IMR-90 (cell line): Measurements from ENCODE around the gene MCM3AP. TPM values are rescaled to one million over a fixed set of nuclear protein-coding genes. Genes with fewer than 3 reads are reported as not detected.

Experiments
- ATAC-seq: fragments of 200-7000 bp; cut with Tn5 transposase; 2 replicates; pipeline ENCODE4 v1.9.1; 2020; ENCODE audit warnings: low read depth, mild to moderate bottlenecking, moderate library complexity
- BruUV-seq: library from RNA; stranded (reverse); fragments of 400-500 nt; replicated peaks from 2 replicates; lab custom pipeline; 2021; lab: Mats Ljungman, UMichigan
- CTCF ChIA-PET: fragments of 300-600 bp; formaldehyde crosslinking; extraction: SDS; loops from one replicate; lab custom pipeline; 2021; ENCODE audit warnings: antibody characterized with exemption; lab: Yijun Ruan, JAX
- POLR2A ChIA-PET: fragments of 300-600 bp; sonication (Branson Sonifier 250); formaldehyde crosslinking; loops from one replicate; lab custom pipeline; 2022; ENCODE audit warnings: antibody characterized with exemption; ENCODE audit not compliant: unreplicated experiment; lab: Charles Lee
- DNase-seq: peaks from one replicate; pipeline ENCODE4 v3.0.0; 2013
- H2AFZ ChIP-seq: replicated peaks from 2 replicates; pipeline ENCODE3; 2013; ENCODE audit warnings: low read length, mild to moderate bottlenecking; ENCODE audit not compliant: poor library complexity
- H2AK5ac ChIP-seq: 2 replicates; pipeline ENCODE4 v1.6.1; 2013; ENCODE audit warnings: low read depth, low read length, inconsistent platforms
- H2AK9ac ChIP-seq: replicated peaks from 2 replicates; pipeline ENCODE3; 2013; ENCODE audit warnings: mild to moderate bottlenecking, low read depth, low read length, moderate library complexity; ENCODE audit not compliant: poor library complexity
- H2BK120ac ChIP-seq: 2 replicates; pipeline ENCODE4 v1.6.1; 2013; ENCODE audit warnings: low read depth, low read length, inconsistent platforms
- H2BK15ac ChIP-seq: 3 replicates; pipeline ENCODE4 v1.6.1; 2013; ENCODE audit warnings: low read depth, low read length, inconsistent platforms
- H2BK20ac ChIP-seq: 2 replicates; pipeline ENCODE4 v1.6.1; 2013; ENCODE audit warnings: low read depth, mild to moderate bottlenecking, inconsistent platforms, low read length, moderate library complexity
- H2BK5ac ChIP-seq: 2 replicates; pipeline ENCODE4 v1.6.1; 2013; ENCODE audit warnings: mild to moderate bottlenecking, low read depth, low read length, inconsistent platforms; ENCODE audit not compliant: poor library complexity, severe bottlenecking
- H3K14ac ChIP-seq: replicated peaks from 2 replicates; pipeline ENCODE4 v1.6.1; 2013; ENCODE audit warnings: low read depth, low read length, inconsistent platforms
- H3K18ac ChIP-seq: 2 replicates; pipeline ENCODE4 v1.6.1; 2013; ENCODE audit warnings: low read depth, low read length, control low read depth
- H3K23ac ChIP-seq: 2 replicates; pipeline ENCODE4 v1.6.1; 2013; ENCODE audit warnings: low read depth, low read length, inconsistent platforms
- H3K27ac ChIP-seq: 2 replicates; pipeline ENCODE4 v1.5.1; 2013; ENCODE audit warnings: mild to moderate bottlenecking, control low read depth, low read length; ENCODE audit not compliant: insufficient read depth
- H3K27me3 ChIP-seq: 2 replicates; pipeline ENCODE4 v1.6.1; 2013; ENCODE audit warnings: low read length; ENCODE audit not compliant: control insufficient read depth, insufficient read depth
- H3K36me3 ChIP-seq: 2 replicates; pipeline ENCODE4 v1.6.1; 2013; ENCODE audit warnings: low read length, mixed read lengths; ENCODE audit not compliant: control insufficient read depth, insufficient read depth
- H3K4ac ChIP-seq: 2 replicates; pipeline ENCODE4 v1.6.1; 2013; ENCODE audit warnings: low read depth, low read length, inconsistent platforms
- H3K4me1 ChIP-seq: 2 replicates; pipeline ENCODE4 v1.6.1; 2013; ENCODE audit warnings: low read length, mixed read lengths; ENCODE audit not compliant: control insufficient read depth, insufficient read depth
- H3K4me2 ChIP-seq: 2 replicates; pipeline ENCODE4 v1.6.1; 2013; ENCODE audit warnings: low read depth, mild to moderate bottlenecking, control low read depth, low read length, moderate library complexity
- H3K4me3 ChIP-seq: 2 replicates; pipeline ENCODE4 v1.5.1; 2013; ENCODE audit warnings: low read depth, mild to moderate bottlenecking, control low read depth, low read length, moderate library complexity; ENCODE audit not compliant: insufficient read depth
- H3K56ac ChIP-seq: 2 replicates; pipeline ENCODE4 v1.6.1; 2013; ENCODE audit warnings: low read length, inconsistent platforms; ENCODE audit not compliant: insufficient read depth; ENCODE audit errors: extremely low read depth
- H3K79me1 ChIP-seq, 2 experiments: 2 replicates each; pipeline ENCODE4 v1.6.1; 2013; ENCODE audit warnings: low read length in 2 of 2, inconsistent platforms in 1 of 2, low read depth in 1 of 2
- H3K9ac ChIP-seq: 2 replicates; pipeline ENCODE4 v1.6.1; 2013; ENCODE audit warnings: low read depth, low read length, control low read depth
- H3K9me1 ChIP-seq: 2 replicates; pipeline ENCODE4 v1.6.1; 2013; ENCODE audit warnings: low read length, inconsistent platforms; ENCODE audit not compliant: insufficient read depth
- H3K9me3 ChIP-seq: 2 replicates; pipeline ENCODE4 v1.6.1; 2013; ENCODE audit warnings: low read length; ENCODE audit not compliant: control insufficient read depth, insufficient read depth
- H4K20me1 ChIP-seq: 2 replicates; pipeline ENCODE4 v1.6.1; 2013; ENCODE audit warnings: low read length, inconsistent platforms; ENCODE audit not compliant: insufficient read depth
- H4K5ac ChIP-seq: 2 replicates; pipeline ENCODE4 v1.6.1; 2013; ENCODE audit warnings: mild to moderate bottlenecking, low read depth, low read length, control low read depth
- H4K8ac ChIP-seq, 2 experiments: 2 replicates each; pipeline ENCODE4 v1.6.1; 2013; ENCODE audit warnings: low read depth in 2 of 2, low read length in 2 of 2, control low read depth in 1 of 2, inconsistent platforms in 1 of 2
- H4K91ac ChIP-seq: 2 replicates; pipeline ENCODE4 v1.6.1; 2013; ENCODE audit warnings: low read depth, low read length, inconsistent platforms; ENCODE audit not compliant: insufficient read depth
- CHD1 ChIP-seq: IDR thresholded peaks from 2 replicates; pipeline ENCODE4 v1.6.1; 2012; ENCODE audit warnings: low read depth, low read length, improper control_type of control experiment
- FOS ChIP-seq: fragments of 150-350 bp; IDR thresholded peaks from 2 replicates; pipeline ENCODE4 v1.6.1; 2016; ENCODE audit warnings: low read depth, low read length
- MXI1 ChIP-seq: IDR thresholded peaks from 2 replicates; pipeline ENCODE4 v1.6.1; 2012; ENCODE audit warnings: low read depth, mild to moderate bottlenecking, low read length, moderate library complexity, borderline replicate concordance
- RAD21 ChIP-seq: IDR thresholded peaks from 2 replicates; pipeline ENCODE4 v1.6.1; 2012; ENCODE audit warnings: low read length, improper control_type of control experiment
- WGBS, 2 experiments: methylation state at CpG; one replicate each; pipeline versions ENCODE4 v1.1.5 to v1.1.7; 2013; ENCODE audit warnings: missing lambda C conversion rate in 2 of 2; ENCODE audit not compliant: insufficient read length in 1 of 2; ENCODE audit errors: extremely low coverage in 2 of 2; 5-methylcytosine and 5-hydroxymethylcytosine counted together
- dilution Hi-C: fragments of 300-500 bp; cut with HindIII; formaldehyde crosslinking; loops from one replicate; pipeline ENCODE4 v1.14.3; 2018; ENCODE audit warnings: low sequenced_read_pairs; ENCODE audit not compliant: unreplicated experiment
- in situ Hi-C: fragments of 300-500 bp; cut with MboI; formaldehyde crosslinking; loops from 3 replicates; pipeline ENCODE4 v1.14.3; 2019; ENCODE audit warnings: low sequenced_read_pairs, inconsistent platforms, mixed read lengths
- intact Hi-C: fragments of 100-400 bp; cut with micrococcal nuclease; formaldehyde crosslinking; loops from 2 replicates; pipeline ENCODE4 v1.10.0; 2022
- polyA plus RNA-seq, 3 experiments: library from polyadenylated mRNA; depleted of rRNA; stranded (reverse); fragments of >200 nt; gene quantifications; 2 replicates each; pipeline ENCODE4 v1.2.3, GENCODE V29; 2012; ENCODE audit warnings: low replicate concordance in 1 of 3
- total RNA-seq: library from RNA; depleted of rRNA; stranded (reverse); fragments of >200 nt; gene quantifications from 2 replicates; pipeline ENCODE4 v1.2.3, GENCODE V29; 2012
- TF ChIP-seq, protein P1 (sequence below): fragments of 150-350 bp; IDR thresholded peaks from 2 replicates; pipeline ENCODE4 v1.6.1; 2017; ENCODE audit warnings: mild to moderate bottlenecking, antibody characterized with exemption, low read length, low read depth

Gene MCM3AP
- total and polyA plus RNA-seq, 2 of the 4 experiments (the other 2 are of a cell fraction) = 46.5 to 63.1 TPM

DNA sequence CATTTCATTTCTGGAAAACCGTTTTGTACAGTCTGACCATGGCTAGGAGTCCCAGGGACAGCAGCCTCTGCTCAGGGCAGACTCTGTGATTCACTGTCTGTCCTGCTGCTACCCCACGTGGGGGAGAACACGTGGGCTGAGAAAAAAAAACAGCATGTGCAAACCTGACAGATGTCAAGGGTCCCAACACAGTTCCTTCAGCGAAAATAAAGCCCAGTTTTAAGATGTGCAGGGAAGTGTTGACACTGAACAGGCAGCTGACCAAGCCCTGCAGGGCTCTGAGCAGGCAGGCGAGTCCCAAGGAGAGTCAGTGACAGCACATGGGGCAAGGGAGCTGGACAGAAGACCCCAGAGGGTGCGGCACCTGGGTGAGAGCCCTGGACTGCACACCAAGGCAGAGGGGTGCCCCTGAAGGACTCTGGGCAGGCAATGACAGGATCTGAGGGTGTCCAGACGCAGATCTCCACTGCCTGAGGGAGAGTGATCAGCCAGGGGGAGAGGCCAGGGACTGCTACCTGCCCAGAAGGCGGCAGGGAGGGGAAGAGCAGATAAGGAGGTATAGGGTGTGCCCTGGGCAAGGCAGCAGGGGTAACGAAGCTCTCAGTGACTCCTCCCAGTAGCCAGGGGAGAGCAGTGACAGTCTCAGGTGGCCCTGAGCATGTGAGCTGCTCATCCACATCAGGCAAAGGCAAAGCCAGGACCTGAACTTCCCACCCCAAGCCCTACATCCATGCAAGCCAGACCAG is 96.0 kb downstream of the MCM3AP start:
- Histone ChIP-seq H2AK9ac (peak overlapping the region; percentile 66), H3K4me3 (no peak overlapping the region), H3K79me1 (no peaks in the 10 kb centered on the region; a peak in 1 of 4 replicates), H2BK15ac (no peak overlapping the region), H3K56ac (no peak overlapping the region), H3K4ac (no peak overlapping the region; the same call in 1 of the 2 replicates), H3K4me1 (peaks cover 26% of the 10 kb centered on the region), H2AFZ (no peak overlapping the region), H2AK5ac (peak overlapping the region; percentile 20), H4K20me1 (no peaks in the 10 kb centered on the region), H3K14ac (no peak overlapping the region), H4K8ac (no peak overlapping the region), H3K4me2 (no peak overlapping the region), H2BK20ac (0 out of 2 replicates have a peak overlapping the region, but pooled peaks have one; percentile 25), H3K27me3 (no peaks in the 10 kb centered on the region), H4K91ac (no peak overlapping the region), H3K9me3 (no peaks in the 10 kb centered on the region), H3K23ac (no peak overlapping the region), H2BK5ac (no peak overlapping the region), H3K9me1 (peaks cover 27% of the 10 kb centered on the region), H4K5ac (no peak overlapping the region), H3K18ac (no peak overlapping the region), H3K36me3 (peaks cover 23% of the 10 kb centered on the region), H3K27ac (no peak overlapping the region), H3K9ac (no peak overlapping the region), H2BK120ac (no peak overlapping the region)
- CTCF ChIA-PET = no interaction called here
- dilution Hi-C loops (no loop called here), in situ Hi-C loops (no loop called here), intact Hi-C loops (no loop called here)
- TF ChIP-seq MXI1 (peak; percentile 100), RAD21 (no peak), FOS (peak; percentile 58; the same call in 1 of the 2 replicates), CHD1 (no peak)
- TF ChIP-seq, protein P1, sequence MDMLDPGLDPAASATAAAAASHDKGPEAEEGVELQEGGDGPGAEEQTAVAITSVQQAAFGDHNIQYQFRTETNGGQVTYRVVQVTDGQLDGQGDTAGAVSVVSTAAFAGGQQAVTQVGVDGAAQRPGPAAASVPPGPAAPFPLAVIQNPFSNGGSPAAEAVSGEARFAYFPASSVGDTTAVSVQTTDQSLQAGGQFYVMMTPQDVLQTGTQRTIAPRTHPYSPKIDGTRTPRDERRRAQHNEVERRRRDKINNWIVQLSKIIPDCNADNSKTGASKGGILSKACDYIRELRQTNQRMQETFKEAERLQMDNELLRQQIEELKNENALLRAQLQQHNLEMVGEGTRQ = peak; percentile 99
- DNase-seq = peak; percentile 58
- WGBS, 2 experiments = 38% methylated on average over 4 of the region's 9 CpGs; no CpG with 5 or more reads in 1 of the 2 experiments
- TSS peak; percentile 45 for BruUV-seq
- POLR2A ChIA-PET = no interaction called here
- ATAC-seq = no peak
